K562 (cell line): ENCODE measurements around the gene MELK. TPM values are rescaled to one million over a fixed set of nuclear protein-coding genes. Genes with fewer than 3 reads are reported as not detected.

ENCODE experiments used
- ATAC-seq: fragments of 200-7000 bp; cut with Tn5 transposase; 3 replicates; pipeline ENCODE4 v1.9.1; 2020; ENCODE audit warnings: moderate library complexity
- BruUV-seq: library from RNA; stranded (reverse); fragments of 400-500 nt; replicated peaks from 2 replicates; lab custom pipeline; 2021; lab: Mats Ljungman, UMichigan
- CTCF ChIA-PET: fragments of 300-600 bp; formaldehyde crosslinking; extraction: SDS; loops from one replicate; lab custom pipeline; 2021; ENCODE audit warnings: low intra/inter-chr PET ratio; lab: Yijun Ruan, JAX
- POLR2A ChIA-PET: fragments of 300-600, 350-650 bp; sonication (Branson Sonifier 250); formaldehyde crosslinking; extraction: SDS; loops from one replicate; lab custom pipeline; 2021; ENCODE audit warnings: antibody characterized with exemption, inconsistent platforms; lab: Yijun Ruan, JAX
- DNase-seq, 4 experiments: peaks; one replicate each; pipeline versions ENCODE4 v3.0.0 to v3.0.0-alpha.2; 2011 to 2018; ENCODE audit warnings: low spot score in 3 of 4, mixed read lengths in 3 of 4; ENCODE audit errors: extremely low read depth in 1 of 4
- FAIRE-seq: peaks from 2 replicates; lab custom pipeline; 2011; peaks lifted over from hg19 to GRCh38; lab: Jason Lieb, UNC
- H2AFZ ChIP-seq: 2 replicates; pipeline ENCODE4 v1.6.0; 2011; ENCODE audit warnings: low read depth, low read length, control low read depth, inconsistent platforms
- H3K27ac ChIP-seq: fragments of 200-600 bp; 3 replicates; pipeline ENCODE4 v1.8.0; 2011; ENCODE audit warnings: low read depth, mild to moderate bottlenecking, control low read depth, inconsistent platforms, low read length, moderate library complexity, mixed read lengths; ENCODE audit errors: extremely low read depth
- H3K27me3 ChIP-seq, 2 experiments: fragments of 300-600 bp in 1 of 2; 2 replicates in 1 of 2; 3 replicates in 1 of 2; pipeline versions ENCODE4 v1.6.0 to v1.8.0; 2011; ENCODE audit warnings: inconsistent platforms in 2 of 2, low read length in 2 of 2, mild to moderate bottlenecking in 1 of 2, mixed read lengths in 1 of 2, moderate library complexity in 1 of 2; ENCODE audit not compliant: control insufficient read depth in 2 of 2, insufficient read depth in 2 of 2
- H3K36me3 ChIP-seq: fragments of 300-600 bp; 3 replicates; pipeline ENCODE4 v1.8.0; 2011; ENCODE audit warnings: mild to moderate bottlenecking, low read length, inconsistent platforms; ENCODE audit not compliant: control insufficient read depth, insufficient read depth
- H3K4me1 ChIP-seq, 2 experiments: fragments of 200-600 bp in 1 of 2; replicated peaks in 1 of 2; 2 replicates in 1 of 2; 3 replicates in 1 of 2; pipeline versions ENCODE4 v1.5.1 to v1.8.0; 2011; ENCODE audit warnings: inconsistent platforms in 2 of 2, low read length in 2 of 2, mild to moderate bottlenecking in 1 of 2, mixed read lengths in 1 of 2, moderate library complexity in 1 of 2; ENCODE audit not compliant: control insufficient read depth in 2 of 2, insufficient read depth in 2 of 2
- H3K4me2 ChIP-seq: 2 replicates; pipeline ENCODE4 v1.6.1; 2011; ENCODE audit warnings: low read length, control low read depth, inconsistent platforms, mixed read lengths; ENCODE audit not compliant: insufficient read depth
- H3K4me3 ChIP-seq: fragments of 200-600 bp; sonication (generic), shearing (Covaris generic); 2 replicates; pipeline ENCODE4 v1.5.1; 2016; ENCODE audit warnings: control low read depth, inconsistent platforms
- H3K79me2 ChIP-seq: fragments of 200-600 bp; 3 replicates; pipeline ENCODE4 v1.8.0; 2011; ENCODE audit warnings: low read length, inconsistent platforms; ENCODE audit not compliant: control insufficient read depth, insufficient read depth
- H3K9ac ChIP-seq, 2 experiments: 2 replicates each; pipeline versions ENCODE4 v1.6.0 to v1.6.1; 2011; ENCODE audit warnings: low read depth in 2 of 2, low read length in 2 of 2, control low read depth in 1 of 2, inconsistent platforms in 1 of 2, mild to moderate bottlenecking in 1 of 2, mixed read lengths in 1 of 2; ENCODE audit not compliant: insufficient read depth in 1 of 2
- H3K9me1 ChIP-seq: one replicate; pipeline ENCODE4 v1.6.0; 2011; ENCODE audit warnings: inconsistent platforms, mild to moderate bottlenecking, low read length, moderate library complexity; ENCODE audit not compliant: control insufficient read depth, insufficient read depth
- H3K9me3 ChIP-seq: replicated peaks from 2 replicates; pipeline ENCODE4 v1.5.1; 2011; ENCODE audit warnings: low read depth, low read length, inconsistent platforms; ENCODE audit not compliant: control insufficient read depth, insufficient read depth
- H4K20me1 ChIP-seq: replicated peaks from 2 replicates; pipeline ENCODE4 v1.6.1; 2011; ENCODE audit warnings: low read length, inconsistent platforms, mixed read lengths; ENCODE audit not compliant: control insufficient read depth, insufficient read depth
- C11orf30 ChIP-seq: fragments of 450-650 bp; IDR thresholded peaks from 2 replicates; pipeline ENCODE4 v1.6.1; 2016; ENCODE audit warnings: low read depth, mild to moderate bottlenecking
- KDM4B ChIP-seq, 2 experiments: fragments of 450-650 bp in 1 of 2; sonication (generic) in 1 of 2; IDR thresholded peaks; 2 replicates each; pipeline ENCODE4 v1.6.1; 2016 to 2017; ENCODE audit warnings: borderline replicate concordance in 2 of 2, antibody characterized with exemption in 1 of 2, low read depth in 1 of 2, mild to moderate bottlenecking in 1 of 2
- PRPF4 ChIP-seq: fragments of 200-400 bp; formaldehyde crosslinking; IDR thresholded peaks from one replicate; pipeline ENCODE4 v1.6.1; 2017; ENCODE audit warnings: low read length, low read depth, mild to moderate bottlenecking; ENCODE audit not compliant: insufficient read depth, poor library complexity, severe bottlenecking
- RBM25 ChIP-seq: fragments of 200-400 bp; formaldehyde crosslinking; IDR thresholded peaks from 2 replicates; pipeline ENCODE4 v1.6.1; 2018; ENCODE audit warnings: low read length, low read depth, moderate library complexity; ENCODE audit not compliant: severe bottlenecking
- RFX5 ChIP-seq: IDR thresholded peaks from 2 replicates; pipeline ENCODE4 v1.6.1; 2011; ENCODE audit warnings: low read depth, mild to moderate bottlenecking, improper control_type of control experiment, low read length
- TRIM24 ChIP-seq, 2 experiments: fragments of 450-650 bp; IDR thresholded peaks; 2 replicates each; pipeline ENCODE4 v1.6.1; 2016
- XRCC4 ChIP-seq: IDR thresholded peaks from one replicate; pipeline ENCODE4 v1.6.1; 2011; ENCODE audit not compliant: insufficient read depth, insufficient read length; ENCODE audit errors: extremely low read depth
- ZBED1 ChIP-seq: IDR thresholded peaks from 2 replicates; pipeline ENCODE4 v1.6.1; 2014
- WGBS: fragments of 100-300 bp; shearing (Covaris generic); methylation state at CpG from one replicate; pipeline ENCODE4 v1.1.6; 2016; ENCODE audit warnings: low coverage, mixed read lengths; ENCODE audit not compliant: insufficient coverage; ENCODE audit errors: missing lambda C conversion rate; 5-methylcytosine and 5-hydroxymethylcytosine counted together
- in situ Hi-C: fragments of 300-500 bp; cut with MboI; formaldehyde crosslinking; loops from 4 replicates; pipeline ENCODE4 v1.15.0; 2018; ENCODE audit warnings: inconsistent platforms, mixed read lengths
- intact Hi-C: fragments of 100-400 bp; cut with micrococcal nuclease; formaldehyde crosslinking; loops from 2 replicates; pipeline ENCODE4 v1.14.2; 2022
- polyA plus RNA-seq, 8 experiments: library from polyadenylated mRNA; depleted of rRNA in 4 of 8; stranded (reverse) in 5 of 8; unstranded in 3 of 8; fragments of >200 nt; fragmentation: Nextera tagmentation in 2 of 8; fragmentation: Illumina TruSeq in 1 of 8; extraction: Ambion mirVana in 2 of 8; extraction: Trizol in 1 of 8; gene quantifications; 2 replicates each; pipeline versions ENCODE4 v1.2.1 to v1.2.3, GENCODE V29; 2011 to 2014; ENCODE audit warnings: inconsistent platforms in 1 of 8, missing spikeins in 1 of 8
- total RNA-seq, 7 experiments: library from RNA; depleted of rRNA in 6 of 7; stranded (reverse); fragments of >200 nt in 6 of 7; fragmentation: Illumina TruSeq in 2 of 7; extraction: Trizol in 2 of 7; gene quantifications; 2 replicates each; pipeline versions ENCODE4 v1.2.1 to v1.2.3, GENCODE V29; 2011 to 2021; ENCODE audit warnings: low replicate concordance in 1 of 7
- TF ChIP-seq, protein P1 (sequence below): fragments of 450-650 bp; conservative IDR thresholded peaks from 2 replicates; pipeline ENCODE4 v1.6.1; 2016; ENCODE audit warnings: missing genetic modification characterization, low read depth, mild to moderate bottlenecking, missing compliant biosample characterization, moderate library complexity

The MELK gene
- total and polyA plus RNA-seq, 9 of the 15 experiments (the other 6 are each of a cell fraction or from before 2014, with no cell fraction given), result 33.3 to 57.3 (median 43.8) TPM

DNA sequence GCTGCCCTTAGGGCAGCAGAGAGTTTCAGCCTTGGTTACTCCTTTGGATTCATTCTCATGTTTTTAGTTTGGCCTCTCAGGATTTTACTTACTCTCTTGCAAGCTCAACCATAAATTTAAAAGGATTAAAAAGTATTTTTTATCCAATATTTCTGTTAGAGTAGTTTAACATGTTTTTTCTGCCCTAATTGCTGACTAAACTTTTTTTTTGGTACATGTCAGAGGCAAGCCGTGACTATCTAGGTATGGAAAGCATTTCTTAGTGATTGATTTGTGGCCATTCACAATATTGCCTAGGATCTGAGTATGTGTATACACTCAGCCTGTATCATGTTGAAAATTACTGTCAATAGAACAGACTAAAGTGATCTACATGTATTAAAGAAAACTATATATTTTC is 92.1 kb downstream of the MELK start (continued):
- TF ChIP-seq TRIM24 (IDR thresholded peaks at IDR 0.05) (no peak), KDM4B (IDR thresholded peaks at IDR 0.05; ENCODE audit: borderline replicate concordance in 2 of 2, low read depth in 1 of 2) (no peak), ZBED1 (no peak), XRCC4 (no peak), RFX5 (no peak), RBM25 (no peak), C11orf30 (peak; percentile 55; the same call in 1 of the 2 replicates)
- TF ChIP-seq, protein P1, sequence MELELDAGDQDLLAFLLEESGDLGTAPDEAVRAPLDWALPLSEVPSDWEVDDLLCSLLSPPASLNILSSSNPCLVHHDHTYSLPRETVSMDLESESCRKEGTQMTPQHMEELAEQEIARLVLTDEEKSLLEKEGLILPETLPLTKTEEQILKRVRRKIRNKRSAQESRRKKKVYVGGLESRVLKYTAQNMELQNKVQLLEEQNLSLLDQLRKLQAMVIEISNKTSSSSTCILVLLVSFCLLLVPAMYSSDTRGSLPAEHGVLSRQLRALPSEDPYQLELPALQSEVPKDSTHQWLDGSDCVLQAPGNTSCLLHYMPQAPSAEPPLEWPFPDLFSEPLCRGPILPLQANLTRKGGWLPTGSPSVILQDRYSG (tag), result no peak

DNA sequence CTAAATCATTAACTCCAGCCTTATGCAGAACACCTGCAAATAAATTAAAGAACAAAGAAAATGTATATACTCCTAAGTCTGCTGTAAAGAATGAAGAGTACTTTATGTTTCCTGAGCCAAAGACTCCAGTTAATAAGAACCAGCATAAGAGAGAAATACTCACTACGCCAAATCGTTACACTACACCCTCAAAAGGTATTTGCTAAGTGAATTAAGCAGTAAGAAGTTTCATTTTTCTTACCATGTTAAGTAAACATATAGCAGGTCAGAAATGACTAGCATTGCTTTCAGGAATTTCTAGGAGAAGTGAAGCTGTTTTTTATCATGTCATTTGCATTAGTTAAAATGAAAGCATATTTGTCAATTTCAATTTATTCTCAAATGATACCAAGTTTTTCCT is 92.7 kb downstream of the MELK start:
- 0 out of 2 replicates have a peak, but pooled peaks cover 3% of the 10 kb centered on the region for H4K20me1 ChIP-seq
- H2AFZ ChIP-seq, result no peak overlapping the region
- H3K79me2 ChIP-seq, result no peaks in the 10 kb centered on the region
- DNase-seq (no peak), ATAC-seq (no peak), FAIRE-seq (no peak)
- no TSS peak for BruUV-seq
- POLR2A ChIA-PET, result no interaction called here
- peaks cover 0 to 16% of the 10 kb centered on the region in 2 experiments; a peak in 2 of 5 replicates for H3K4me1 ChIP-seq
- H3K27ac ChIP-seq, result no peak overlapping the region
- H3K9me3 ChIP-seq, result no peaks in the 10 kb centered on the region
- H3K9me1 ChIP-seq, result no peaks in the 10 kb centered on the region
- CTCF ChIA-PET, result no interaction called here
- no peak for TF ChIP-seq PRPF4
- no peak overlapping the region for H3K4me2 ChIP-seq
- H3K36me3 ChIP-seq, result peaks cover 37% of the 10 kb centered on the region; the same call in 2 of the 3 replicates
- 75% methylated on average over 2 of the region's 2 CpGs for WGBS
- no peak overlapping the region for H3K4me3 ChIP-seq
- H3K9ac ChIP-seq, result no peak overlapping the region
- no peaks in the 10 kb centered on the region for H3K27me3 ChIP-seq
- in situ Hi-C loops, result no loop called here
- intact Hi-C loops, result no loop called here
